Measurements from ENCODE around the gene TXNDC16.
A peak's percentile ranks its signal among the peaks of the same experiment; 100 is the strongest.
"Not testable (repeated sequence)": the region's sequence is repeated elsewhere in the genome, so short reads cannot be mapped to it uniquely, and the experiment has no call there.

TXNDC16 gene

GRCh38 chr14:52552063-52552988, at the start of gene TXNDC16, which contains the start of gene GPR137C:
Gene TXNDC16, minus strand, starts transcription at chr14:52552505. Its CDS starts 8,948 bp downstream, at chr14:52543557.
Gene GPR137C, plus strand, starts transcription at chr14:52552836. Its CDS starts 312 bp downstream, at chr14:52553148.
- peak; percentile 100 for DNase-seq

- no peak for DNase-seq
These were observed 47.7 kb upstream of the TXNDC16 start for GRCh38 chr14:52599974-52600373.

- DNase-seq, result no peak
These were observed 46.3 kb upstream of the TXNDC16 start for GRCh38 chr14:52598568-52598967.

GRCh38 chr14:52596861-52597260, 44.6 kb upstream of the TXNDC16 start:
- DNase-seq, result no peak

GRCh38 chr14:52596320-52596719, 44.0 kb upstream of the TXNDC16 start:
- DNase-seq, result peak; percentile 47

GRCh38 chr14:52590318-52590717, 38.0 kb upstream of the TXNDC16 start:
- DNase-seq, result no peak

- no peak for DNase-seq
These were observed 37.3 kb upstream of the TXNDC16 start for GRCh38 chr14:52589646-52590045.

GRCh38 chr14:52583544-52583943, 31.2 kb upstream of the TXNDC16 start:
- no peak for DNase-seq

GRCh38 chr14:52575858-52576257, 23.6 kb upstream of the TXNDC16 start:
- no peak for DNase-seq

- DNase-seq, result not testable (repeated sequence)
These were observed 16.1 kb upstream of the TXNDC16 start for GRCh38 chr14:52568454-52568853.

GRCh38 chr14:52563120-52563519, 10.8 kb upstream of the TXNDC16 start:
- DNase-seq, result no peak

- no peak for DNase-seq
These were observed 6.4 kb upstream of the TXNDC16 start for GRCh38 chr14:52558688-52559087.

- peak; percentile 78 for DNase-seq
These were observed 1.6 kb upstream of the TXNDC16 start for GRCh38 chr14:52553671-52554575.

GRCh38 chr14:52553002-52553670, 831 bp upstream of the TXNDC16 start:
- peak; percentile 58 for DNase-seq

- DNase-seq, result no peak
These were observed 626 bp downstream of the TXNDC16 start for GRCh38 chr14:52551696-52552062.

- no peak for DNase-seq
These were observed 1.1 kb downstream of the TXNDC16 start for GRCh38 chr14:52551205-52551604.

GRCh38 chr14:52550661-52551060, 1.6 kb downstream of the TXNDC16 start:
- DNase-seq, result no peak

- DNase-seq, result no peak
These were observed 4.8 kb downstream of the TXNDC16 start for GRCh38 chr14:52547526-52547925.

- DNase-seq, result no peak
These were observed 5.3 kb downstream of the TXNDC16 start for GRCh38 chr14:52547027-52547426.

GRCh38 chr14:52546318-52546670, 6.0 kb downstream of the TXNDC16 start:
- DNase-seq, result no peak

- DNase-seq, result no peak
These were observed 6.6 kb downstream of the TXNDC16 start for GRCh38 chr14:52545584-52546317.

GRCh38 chr14:52538623-52539022, 13.7 kb downstream of the TXNDC16 start:
- no peak for DNase-seq

Data from COR-L47 (cell line).